HEK293 (cell line): ENCODE results near the gene CEBPB.

Experiments used
- ATF2 ChIP-seq: fragments of 450-650 bp; formaldehyde crosslinking; IDR thresholded peaks from 2 replicates; pipeline ENCODE4 v1.5.1; 2016; ENCODE audit warnings: missing biosample characterization, missing genetic modification characterization, low read depth
- GLI2 ChIP-seq: fragments of 450-650 bp; formaldehyde crosslinking; IDR thresholded peaks from 2 replicates; pipeline ENCODE4; 2017; ENCODE audit warnings: missing biosample characterization, missing genetic modification characterization, low read depth, borderline replicate concordance
- GLI4 ChIP-seq: fragments of 450-650 bp; formaldehyde crosslinking; IDR thresholded peaks from 2 replicates; pipeline ENCODE4 v1.5.1; 2016; ENCODE audit warnings: missing biosample characterization, missing genetic modification characterization
- HIC1 ChIP-seq: fragments of 450-650 bp; formaldehyde crosslinking; IDR thresholded peaks from 2 replicates; pipeline ENCODE4 v1.5.1; 2016; ENCODE audit warnings: missing biosample characterization, missing genetic modification characterization
- KLF16 ChIP-seq: fragments of 450-650 bp; formaldehyde crosslinking; IDR thresholded peaks from 2 replicates; pipeline ENCODE4 v1.5.1; 2017; ENCODE audit warnings: missing biosample characterization, missing genetic modification characterization
- KLF8 ChIP-seq: fragments of 450-650 bp; formaldehyde crosslinking; IDR thresholded peaks from 2 replicates; pipeline ENCODE4 v1.5.1; 2016; ENCODE audit warnings: missing biosample characterization, missing genetic modification characterization
- REST ChIP-seq: fragments of 450-650 bp; formaldehyde crosslinking; IDR thresholded peaks from 2 replicates; pipeline ENCODE4 v1.5.1; 2016; ENCODE audit warnings: missing biosample characterization, missing genetic modification characterization
- TSHZ1 ChIP-seq: fragments of 450-650 bp; formaldehyde crosslinking; IDR thresholded peaks from 2 replicates; pipeline ENCODE4 v1.5.1; 2016; ENCODE audit warnings: missing biosample characterization, missing genetic modification characterization, borderline replicate concordance
- ZBTB21 ChIP-seq: fragments of 450-650 bp; formaldehyde crosslinking; IDR thresholded peaks from 2 replicates; pipeline ENCODE4 v1.5.1; 2017; ENCODE audit warnings: missing biosample characterization, missing genetic modification characterization
- ZNF10 ChIP-seq: fragments of 450-650 bp; formaldehyde crosslinking; IDR thresholded peaks from 2 replicates; pipeline ENCODE4 v1.5.1; 2017; ENCODE audit warnings: missing biosample characterization, missing genetic modification characterization
- ZNF112 ChIP-seq: fragments of 450-650 bp; formaldehyde crosslinking; IDR thresholded peaks from 2 replicates; pipeline ENCODE4 v1.5.0; 2017; ENCODE audit warnings: missing biosample characterization, missing genetic modification characterization
- ZNF114 ChIP-seq: fragments of 450-650 bp; formaldehyde crosslinking; IDR thresholded peaks from 2 replicates; pipeline ENCODE4 v1.5.0; 2017; ENCODE audit warnings: missing biosample characterization, missing genetic modification characterization
- ZNF140 ChIP-seq: fragments of 450-650 bp; formaldehyde crosslinking; IDR thresholded peaks from 2 replicates; pipeline ENCODE4 v1.5.1; 2016; ENCODE audit warnings: missing biosample characterization, missing genetic modification characterization
- ZNF146 ChIP-seq: fragments of 450-650 bp; formaldehyde crosslinking; IDR thresholded peaks from 2 replicates; pipeline ENCODE4 v1.5.1; 2016; ENCODE audit warnings: missing biosample characterization, missing genetic modification characterization
- ZNF239 ChIP-seq: fragments of 450-650 bp; formaldehyde crosslinking; IDR thresholded peaks from 2 replicates; pipeline ENCODE4 v1.5.1; 2016; ENCODE audit warnings: missing biosample characterization, missing genetic modification characterization
- ZNF280D ChIP-seq: fragments of 450-650 bp; formaldehyde crosslinking; IDR thresholded peaks from 2 replicates; pipeline ENCODE4 v1.5.1; 2016; ENCODE audit warnings: missing biosample characterization, missing genetic modification characterization
- ZNF302 ChIP-seq: fragments of 450-650 bp; formaldehyde crosslinking; IDR thresholded peaks from 2 replicates; pipeline ENCODE4 v1.5.1; 2016; ENCODE audit warnings: missing biosample characterization, missing genetic modification characterization, low read depth
- ZNF391 ChIP-seq: fragments of 450-650 bp; formaldehyde crosslinking; IDR thresholded peaks from 2 replicates; pipeline ENCODE4 v1.5.1; 2016; ENCODE audit warnings: low read depth, missing biosample characterization, missing genetic modification characterization, borderline replicate concordance
- ZNF394 ChIP-seq: fragments of 450-650 bp; formaldehyde crosslinking; IDR thresholded peaks from 2 replicates; pipeline ENCODE4 v1.5.1; 2016; ENCODE audit warnings: missing biosample characterization, missing genetic modification characterization, mild to moderate bottlenecking, moderate library complexity, borderline replicate concordance
- ZNF561 ChIP-seq: fragments of 450-650 bp; IDR thresholded peaks from 2 replicates; pipeline ENCODE4 v1.5.1; 2018; ENCODE audit warnings: missing biosample characterization, missing genetic modification characterization, borderline replicate concordance
- ZNF621 ChIP-seq: fragments of 450-650 bp; formaldehyde crosslinking; IDR thresholded peaks from 2 replicates; pipeline ENCODE4 v1.5.1; 2017; ENCODE audit warnings: missing biosample characterization, missing genetic modification characterization
- ZNF624 ChIP-seq: fragments of 450-650 bp; formaldehyde crosslinking; IDR thresholded peaks from 2 replicates; pipeline ENCODE4 v1.5.1; 2017; ENCODE audit warnings: missing biosample characterization, missing genetic modification characterization
- ZNF639 ChIP-seq: fragments of 450-650 bp; formaldehyde crosslinking; IDR thresholded peaks from 2 replicates; pipeline ENCODE4 v1.5.1; 2016; ENCODE audit warnings: missing biosample characterization, missing genetic modification characterization
- ZNF768 ChIP-seq: fragments of 450-650 bp; formaldehyde crosslinking; IDR thresholded peaks from 2 replicates; pipeline ENCODE4 v1.5.1; 2018; ENCODE audit warnings: missing biosample characterization, mild to moderate bottlenecking, missing genetic modification characterization

The CEBPB gene

GRCh38 chr20:50187403-50188051 lies 3.1 kb upstream of the CEBPB start (continued):
- TF ChIP-seq ZNF302 (tag by site-specific recombination): no peak
- peak; percentile 81 for TF ChIP-seq HIC1
- TF ChIP-seq ZNF239 (tag by site-specific recombination): no peak
- no peak for TF ChIP-seq ZNF624 (tag by site-specific recombination)
- no peak for TF ChIP-seq ZNF280D
- no peak for TF ChIP-seq ZNF114 (tag by site-specific recombination)
- no peak for TF ChIP-seq ZNF639
- no peak for TF ChIP-seq ZNF10 (tag by site-specific recombination)
- TF ChIP-seq ZNF391: 0 out of 2 replicates have a peak, but pooled peaks have one; percentile 13
- TF ChIP-seq ZNF621: no peak
- no peak for TF ChIP-seq REST
- TF ChIP-seq ZNF561 (tag by site-specific recombination): 0 out of 2 replicates have a peak, but pooled peaks have one; percentile 29
- no peak for TF ChIP-seq GLI4 (tag by site-specific recombination)
- TF ChIP-seq ZNF112 (tag by site-specific recombination): no peak
- peak; percentile 76 for TF ChIP-seq KLF8 (tag by site-specific recombination)
- TF ChIP-seq TSHZ1 (tag by site-specific recombination): no peak
- peak; percentile 93 for TF ChIP-seq KLF16 (tag by site-specific recombination)
- TF ChIP-seq GLI2: no peak
- peak; percentile 74 for TF ChIP-seq ZBTB21 (tag by site-specific recombination)
- peak; percentile 26; the same call in 1 of the 2 replicates for TF ChIP-seq ZNF146 (tag by site-specific recombination)
- TF ChIP-seq ATF2 (tag by site-specific recombination): peak; percentile 91
- no peak for TF ChIP-seq ZNF140 (tag by site-specific recombination)
- no peak for TF ChIP-seq ZNF394
- no peak for TF ChIP-seq ZNF768
